DND-41 (cell line): ENCODE data around the gene PCDH9.

ENCODE experiments used
- EZH2 ChIP-seq: IDR thresholded peaks from 3 replicates; pipeline ENCODE4 v1.6.1; 2012; ENCODE audit warnings: borderline replicate concordance, low read depth, mild to moderate bottlenecking, moderate library complexity, low read length, inconsistent platforms; ENCODE audit not compliant: severe bottlenecking
- TF ChIP-seq, protein P1 (sequence below): IDR thresholded peaks from 2 replicates; pipeline ENCODE4 v1.5.1; 2012; ENCODE audit warnings: borderline replicate concordance, low read length, moderate library complexity, mild to moderate bottlenecking; ENCODE audit not compliant: poor library complexity, severe bottlenecking; ENCODE audit errors: extremely low read depth

DNA sequence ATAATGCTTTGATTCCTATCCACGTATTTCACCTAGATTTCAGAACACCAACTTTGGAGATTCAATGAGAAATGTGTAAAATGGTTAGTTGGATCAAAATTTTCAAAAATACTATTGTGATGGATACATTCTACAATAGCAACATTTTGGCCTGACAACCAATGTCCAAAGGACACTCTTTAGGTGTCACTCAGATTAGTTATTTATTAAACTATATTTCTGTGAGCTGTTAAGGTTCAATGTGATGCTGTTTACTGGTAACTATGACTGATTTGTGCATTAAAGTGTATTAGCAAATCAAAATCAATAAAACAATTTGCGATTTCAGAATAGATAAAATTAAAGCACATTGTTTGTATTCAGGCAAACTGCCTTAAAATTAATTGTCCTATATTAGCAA is 149.8 kb downstream of the PCDH9 start:
- TF ChIP-seq, protein P1, sequence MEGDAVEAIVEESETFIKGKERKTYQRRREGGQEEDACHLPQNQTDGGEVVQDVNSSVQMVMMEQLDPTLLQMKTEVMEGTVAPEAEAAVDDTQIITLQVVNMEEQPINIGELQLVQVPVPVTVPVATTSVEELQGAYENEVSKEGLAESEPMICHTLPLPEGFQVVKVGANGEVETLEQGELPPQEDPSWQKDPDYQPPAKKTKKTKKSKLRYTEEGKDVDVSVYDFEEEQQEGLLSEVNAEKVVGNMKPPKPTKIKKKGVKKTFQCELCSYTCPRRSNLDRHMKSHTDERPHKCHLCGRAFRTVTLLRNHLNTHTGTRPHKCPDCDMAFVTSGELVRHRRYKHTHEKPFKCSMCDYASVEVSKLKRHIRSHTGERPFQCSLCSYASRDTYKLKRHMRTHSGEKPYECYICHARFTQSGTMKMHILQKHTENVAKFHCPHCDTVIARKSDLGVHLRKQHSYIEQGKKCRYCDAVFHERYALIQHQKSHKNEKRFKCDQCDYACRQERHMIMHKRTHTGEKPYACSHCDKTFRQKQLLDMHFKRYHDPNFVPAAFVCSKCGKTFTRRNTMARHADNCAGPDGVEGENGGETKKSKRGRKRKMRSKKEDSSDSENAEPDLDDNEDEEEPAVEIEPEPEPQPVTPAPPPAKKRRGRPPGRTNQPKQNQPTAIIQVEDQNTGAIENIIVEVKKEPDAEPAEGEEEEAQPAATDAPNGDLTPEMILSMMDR, result no peak
- no peak for TF ChIP-seq EZH2
